NK-92 treated with Interleukin-12 subunit alpha and Interleukin-12 subunit beta, amount 100 ng/mL, for 24 hours (cell line): ENCODE results near the gene ADGRB2.

Experiments
- DNase-seq: peaks from one replicate; lab custom pipeline; 2025; lab: John Stamatoyannopoulos, UW

Gene ADGRB2

GRCh38 chr1:31747304-31747703, 16.8 kb downstream of the ADGRB2 start:
- no peak for DNase-seq

GRCh38 chr1:31746687-31747086, 17.5 kb downstream of the ADGRB2 start:
- DNase-seq = peak; percentile 48

DNA sequence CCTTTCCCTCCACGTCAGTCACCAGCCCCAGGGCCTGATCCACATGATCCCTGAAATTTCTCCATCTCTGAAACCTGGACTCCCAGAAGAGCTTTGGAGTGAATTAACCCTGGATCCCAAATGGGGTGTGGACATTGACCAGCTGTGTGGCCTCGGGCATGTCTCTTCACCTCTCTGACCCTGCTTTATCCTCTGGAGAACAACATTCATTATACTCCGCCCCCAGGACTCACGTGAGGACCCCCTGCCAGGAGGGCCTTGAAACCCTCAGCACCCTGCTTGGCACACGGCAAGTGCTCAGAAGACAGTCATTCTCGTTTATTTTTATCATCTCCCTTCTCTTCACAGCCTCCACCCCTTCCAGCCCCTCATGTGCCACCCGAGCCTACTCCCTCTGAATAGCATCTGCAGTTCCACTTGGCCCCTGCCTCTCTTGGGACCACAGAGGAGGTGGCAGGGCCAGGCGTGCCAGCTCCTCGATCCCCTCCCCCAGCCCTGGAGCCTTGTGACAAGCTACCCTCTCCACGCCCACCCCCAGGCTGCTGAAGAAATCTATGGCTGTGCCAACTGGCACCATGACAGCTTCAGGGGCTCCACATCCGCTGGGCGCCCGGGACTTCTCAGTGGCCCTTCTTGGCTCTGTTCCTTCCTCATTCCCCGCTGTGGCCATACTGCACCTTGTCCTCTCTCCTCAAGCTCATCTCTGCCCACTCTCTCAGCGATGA, 18.0 kb downstream of the ADGRB2 start:
- DNase-seq = no peak

- DNase-seq = peak; percentile 60
Observed at GRCh38 chr1:31745096-31745945, 18.8 kb downstream of the ADGRB2 start.

GRCh38 chr1:31744165-31744888, 19.8 kb downstream of the ADGRB2 start:
- DNase-seq = no peak

DNA sequence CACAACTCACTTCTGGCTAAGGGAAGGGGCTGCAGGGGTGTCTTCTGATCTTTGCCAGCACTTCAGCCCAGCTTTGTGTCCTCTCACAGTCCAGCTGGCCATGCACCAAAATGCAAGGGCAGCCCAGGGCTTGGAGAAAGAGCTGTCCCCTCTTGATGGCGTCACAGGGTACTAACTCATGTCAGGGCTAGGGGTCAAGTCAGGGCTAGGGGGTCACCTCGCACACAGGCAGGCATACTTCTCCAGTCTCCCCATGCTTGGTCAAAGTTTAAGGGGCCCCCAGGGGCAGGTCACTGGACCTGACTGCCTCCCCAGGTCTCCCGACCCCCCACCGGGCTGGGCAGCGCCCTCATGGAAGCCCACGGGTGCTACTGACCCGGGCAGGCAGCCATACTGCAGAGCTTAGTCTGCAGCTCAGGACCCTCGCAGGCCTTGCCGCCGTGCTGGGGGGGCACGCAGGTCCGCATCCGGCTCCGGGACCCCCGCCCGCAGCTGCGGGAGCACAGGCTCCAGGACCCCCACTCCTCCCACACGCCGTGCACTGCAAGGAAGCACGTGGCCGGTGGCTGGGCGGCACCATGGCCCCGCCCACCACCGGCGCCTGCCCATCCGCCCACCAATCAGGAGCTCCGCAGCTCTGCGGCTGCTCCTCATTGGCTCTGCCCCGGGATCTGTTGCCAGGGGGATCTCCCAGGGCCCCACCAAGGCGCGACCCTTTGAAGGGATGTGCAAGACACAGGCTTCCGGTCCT, 21.5 kb downstream of the ADGRB2 start:
- no peak for DNase-seq

- DNase-seq = no peak
Observed at GRCh38 chr1:31739346-31739745, 24.8 kb downstream of the ADGRB2 start.

DNA sequence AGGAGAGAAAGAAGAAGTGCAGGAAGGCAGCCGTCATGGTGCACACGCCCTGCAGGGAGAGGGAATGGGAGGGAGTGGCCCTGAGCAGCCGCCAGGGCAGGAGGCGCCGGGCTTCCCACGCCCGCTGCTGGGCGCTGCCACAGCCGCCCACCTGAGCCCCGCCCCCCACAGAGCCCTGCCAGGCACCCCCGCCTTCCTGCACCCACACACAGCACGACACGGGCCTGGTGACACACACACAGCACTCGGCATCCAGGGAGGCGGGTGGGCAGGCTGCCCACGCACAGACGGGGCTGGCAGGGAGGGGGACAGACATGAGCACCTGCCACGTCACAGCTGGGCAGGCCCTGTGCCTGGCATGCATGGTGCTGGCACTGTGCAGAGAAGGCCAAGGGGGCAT, 27.5 kb downstream of the ADGRB2 start:
- no peak for DNase-seq

DNA sequence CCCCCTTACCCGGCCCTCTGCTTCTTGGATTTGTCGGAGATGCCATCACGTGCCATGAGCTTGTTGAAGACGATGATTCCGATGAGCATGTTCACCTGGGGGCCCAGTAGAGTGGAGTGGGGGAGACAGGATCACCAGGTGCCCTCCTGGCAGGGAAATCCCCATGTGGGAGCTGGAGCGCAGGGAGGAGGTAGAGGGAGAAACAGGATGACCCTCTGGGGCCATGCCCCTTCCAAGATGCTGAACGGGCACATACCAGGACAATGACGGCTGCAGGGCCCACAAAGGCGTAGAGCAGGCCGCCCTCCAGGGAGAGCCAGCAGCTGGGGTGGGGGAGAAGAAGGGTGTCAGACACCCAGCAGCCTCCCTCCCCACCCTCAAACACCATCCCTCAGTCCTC, 28.6 kb downstream of the ADGRB2 start:
- no peak for DNase-seq

GRCh38 chr1:31734582-31735107, 29.5 kb downstream of the ADGRB2 start:
- DNase-seq = no peak

GRCh38 chr1:31733389-31734219, 30.5 kb downstream of the ADGRB2 start:
- DNase-seq = no peak

DNA sequence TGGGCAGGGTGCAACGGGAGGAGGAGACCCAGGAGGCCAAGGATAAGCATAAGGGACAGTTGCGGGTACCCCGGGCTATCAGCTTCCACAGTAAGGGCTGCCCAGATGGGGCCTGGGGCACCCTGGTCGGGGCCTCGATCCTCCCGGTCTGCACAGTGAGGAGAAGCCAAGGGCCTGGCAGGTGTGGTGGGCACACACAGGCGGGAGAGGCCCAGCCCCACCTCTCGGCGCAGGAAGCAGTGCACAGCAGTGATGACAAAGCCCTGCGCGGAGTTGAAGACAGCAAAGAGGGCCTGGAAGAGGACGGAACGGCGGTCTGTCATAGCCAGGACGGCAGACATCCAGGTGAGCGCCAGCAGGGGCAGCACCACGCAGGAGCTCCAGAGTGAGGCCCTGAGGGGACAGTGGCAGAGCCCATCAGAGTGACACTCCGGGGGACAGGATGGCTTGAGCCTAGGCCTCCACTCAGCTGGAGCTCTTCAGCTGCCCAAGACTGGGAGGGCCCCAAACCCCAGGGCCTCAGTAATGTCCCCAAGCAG, 31.3 kb downstream of the ADGRB2 start:
- DNase-seq = no peak

- DNase-seq = no peak
Observed at GRCh38 chr1:31732343-31732742, 31.8 kb downstream of the ADGRB2 start.

DNA sequence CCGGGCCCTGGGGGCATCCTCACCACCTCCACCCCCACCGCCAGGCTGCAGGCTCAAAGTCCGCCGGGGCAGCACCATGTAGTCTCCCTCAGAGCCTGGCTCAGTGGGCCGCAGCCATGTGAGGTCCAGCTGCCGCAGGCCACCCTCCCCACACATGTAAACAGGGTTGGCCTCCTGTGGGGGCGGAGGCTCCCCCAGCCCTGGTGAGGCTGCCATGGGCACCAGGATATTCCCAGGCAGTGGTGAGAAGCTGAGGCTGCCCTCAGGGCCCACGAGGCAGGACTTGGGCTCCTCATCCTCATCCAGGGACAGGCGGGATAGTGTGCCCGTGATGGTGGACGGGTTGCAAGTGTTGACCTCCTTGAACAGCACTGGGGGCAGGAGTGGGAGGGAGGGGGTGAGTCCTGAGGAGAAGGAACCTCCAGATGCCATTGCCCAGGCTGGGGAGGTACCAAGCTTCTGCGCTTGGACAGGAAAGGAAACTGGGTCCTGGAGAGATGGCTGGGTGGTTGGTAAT, 33.0 kb downstream of the ADGRB2 start:
- no peak for DNase-seq

GRCh38 chr1:31730336-31731048, 33.6 kb downstream of the ADGRB2 start:
- no peak for DNase-seq

DNA sequence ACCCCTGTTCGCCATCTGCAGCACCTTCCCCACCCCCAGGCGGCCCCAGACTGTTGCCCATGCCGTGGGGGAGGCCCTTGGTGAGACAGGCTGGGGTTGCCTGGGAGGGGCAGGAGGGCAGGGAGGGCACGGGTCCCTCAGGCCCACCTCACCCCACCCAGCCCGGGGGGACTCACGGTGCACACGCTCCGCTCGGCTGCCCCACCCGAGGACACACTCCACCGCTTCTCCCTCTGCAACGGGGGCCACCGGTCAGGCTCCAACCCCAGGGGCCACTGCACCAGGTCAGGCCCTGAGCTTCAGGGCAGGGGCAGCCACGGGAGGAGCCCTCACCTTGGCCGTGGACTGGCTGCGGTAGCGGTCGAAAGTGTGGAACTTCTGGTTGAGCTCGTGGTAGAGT, 36.3 kb downstream of the ADGRB2 start:
- DNase-seq = no peak

- no peak for DNase-seq
Observed at GRCh38 chr1:31727195-31727594, 36.9 kb downstream of the ADGRB2 start.

DNA sequence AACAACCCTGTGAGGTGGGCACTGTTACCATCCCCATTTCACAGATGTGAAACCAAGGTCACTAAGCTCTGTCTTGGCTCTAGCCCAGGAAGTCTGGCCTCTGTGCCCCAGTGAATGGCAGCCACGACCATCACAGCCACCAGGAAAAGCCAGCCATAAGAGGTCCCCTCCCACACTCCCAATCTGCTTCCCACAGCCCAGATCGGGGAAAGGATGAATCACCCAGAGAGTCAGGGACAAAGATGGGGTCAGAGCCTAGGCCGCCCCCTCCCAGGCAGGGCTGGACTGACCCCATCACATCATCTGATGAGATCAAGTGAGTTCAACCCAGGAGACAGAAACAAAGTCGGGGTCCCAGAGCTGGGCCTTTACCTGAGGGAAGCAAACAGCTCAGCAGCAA, 37.4 kb downstream of the ADGRB2 start:
- no peak for DNase-seq

- no peak for DNase-seq
Observed at GRCh38 chr1:31725777-31726535, 38.2 kb downstream of the ADGRB2 start.
